Measurements from ENCODE around the gene RDX. TPM values are rescaled to one million over a fixed set of nuclear protein-coding genes. Genes with fewer than 3 reads are reported as not detected.

Gene RDX
- 90.3 and 121 TPM in 2 replicates for total RNA-seq

DNA sequence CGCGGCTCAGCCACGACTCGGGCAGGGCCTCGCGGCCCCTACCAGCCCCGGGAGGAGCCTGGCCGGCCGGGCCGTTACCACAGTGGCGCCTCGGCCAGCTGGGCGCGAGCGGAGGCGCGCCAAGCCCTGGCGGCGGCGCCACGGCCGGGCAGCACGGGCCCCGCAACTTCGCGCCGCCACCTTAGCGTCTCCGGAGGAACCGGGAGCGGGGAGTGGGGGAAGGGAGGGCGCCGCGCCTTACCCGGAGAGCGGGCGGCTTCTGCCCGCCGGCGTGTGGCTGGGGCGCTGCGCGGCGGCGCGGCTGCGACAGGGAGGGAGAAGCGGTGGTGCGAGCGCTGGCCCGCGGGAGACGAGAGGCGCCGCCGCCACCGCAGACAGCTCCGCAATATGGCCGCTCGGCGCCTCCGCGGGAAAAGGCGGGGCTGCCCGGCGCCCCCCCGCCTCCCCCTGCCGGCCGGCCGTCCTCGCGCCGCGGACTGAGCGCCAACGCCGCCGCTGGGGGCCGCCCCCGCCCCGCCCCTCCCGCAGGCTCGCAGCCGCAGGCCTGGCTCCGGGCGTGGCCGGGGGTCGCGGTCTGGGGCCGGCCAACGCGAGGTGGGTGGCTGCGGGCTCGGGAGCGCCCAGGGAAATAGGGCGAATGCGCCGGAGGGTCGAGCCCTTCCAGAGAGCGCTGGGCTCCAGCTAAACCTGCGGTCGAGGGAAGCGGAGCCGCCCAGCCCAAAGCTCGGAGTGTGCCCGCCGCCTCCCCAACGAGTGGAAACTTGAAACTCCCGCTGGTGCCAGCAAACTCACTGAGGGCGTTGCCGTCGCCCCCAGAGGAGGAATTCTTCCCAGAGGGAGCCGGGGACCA is at the start of gene RDX:
TSS of gene RDX (minus strand) at position 389 of the 850 bp plus-strand sequence. CDS start 16,922 bp downstream, outside the sequence.

Other genes starting within 250 kb of the RDX start
- gene ZC3H12C, start 203.2 kb downstream of the RDX start, total RNA-seq, result 13.8 and 26.0 TPM in 2 replicates
- gene FDX1, start 133.3 kb upstream of the RDX start, total RNA-seq, result 7.9 and 10.1 TPM in 2 replicates

Measured in dermis lymphatic vessel endothelial cell (primary cell).